ENCODE data around the gene ABLIM3. TPM values are rescaled to one million over a fixed set of nuclear protein-coding genes. Genes with fewer than 3 reads are reported as not detected.

Gene ABLIM3
- total RNA-seq, 1 donor from 2014 or later: 3.9 TPM

DNA sequence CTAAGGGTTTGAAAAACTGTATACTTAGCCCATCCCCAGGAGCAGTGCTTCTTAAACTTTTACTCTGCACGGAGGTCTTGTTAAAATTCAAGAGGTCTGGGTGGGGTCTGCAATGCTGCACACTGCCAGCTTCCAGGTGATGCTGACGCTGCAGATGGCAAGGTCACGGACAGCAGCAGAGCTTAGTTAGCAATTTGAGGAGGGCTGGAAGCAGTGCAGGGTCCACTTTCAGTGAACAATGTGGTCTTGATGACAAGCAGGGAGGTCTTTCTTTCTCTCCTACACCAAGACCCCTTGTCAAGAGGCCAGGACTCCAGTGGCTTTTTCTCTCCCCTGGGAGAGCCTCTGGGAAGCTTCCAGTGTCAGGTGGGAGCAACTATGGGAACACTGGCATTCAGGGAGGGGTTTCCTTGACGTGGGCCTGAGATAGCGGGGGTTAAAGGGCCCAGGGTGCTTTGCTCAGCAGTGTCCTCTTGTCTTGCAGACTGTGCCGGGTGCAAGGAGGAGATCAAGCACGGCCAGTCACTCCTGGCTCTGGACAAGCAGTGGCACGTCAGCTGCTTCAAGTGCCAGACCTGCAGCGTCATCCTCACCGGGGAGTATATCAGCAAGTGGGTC lies 65.3 kb downstream of the ABLIM3 start:
- H3K4me3 Mint-ChIP-seq (ENCODE audit: unreplicated experiment): no peak overlapping the region
- Histone ChIP-seq H2AFZ (ENCODE audit: low read depth, low read length) (no peak overlapping the region), H3K27me3 (ENCODE audit: insufficient read depth, low read length) (no peaks in the 10 kb centered on the region), H3K4me1 (ENCODE audit: insufficient read depth, low read length) (peaks cover 48% of the 10 kb centered on the region), H3K9ac (ENCODE audit: low read length) (peak overlapping the region; percentile 49), H3K9me3 (ENCODE audit: insufficient read depth, low read depth, low read length) (no peaks in the 10 kb centered on the region), H3K4me3 (ENCODE audit: insufficient read depth, low read depth, low read length) (no peak overlapping the region), H3K4me2 (ENCODE audit: low read length) (peak overlapping the region; percentile 48), H3K79me2 (ENCODE audit: insufficient read depth, low read length) (no peaks in the 10 kb centered on the region), H3K27ac (ENCODE audit: low read depth, low read length) (peak overlapping the region; percentile 67), H4K20me1 (ENCODE audit: insufficient read depth, low read length) (no peaks in the 10 kb centered on the region), H3K36me3 (ENCODE audit: insufficient read depth, low read length) (peaks cover 15% of the 10 kb centered on the region)
- no peaks in the 10 kb centered on the region for H3K27me3 Mint-ChIP-seq (ENCODE audit: low read depth, unreplicated experiment)
- no peaks in the 10 kb centered on the region for H3K36me3 Mint-ChIP-seq (ENCODE audit: low read depth, unreplicated experiment)
- H3K27ac Mint-ChIP-seq (ENCODE audit: unreplicated experiment): no peak overlapping the region
- H3K4me1 Mint-ChIP-seq (ENCODE audit: low read depth, unreplicated experiment): peaks cover 14% of the 10 kb centered on the region
- no peak for FAIRE-seq
- no peak for TF ChIP-seq EZH2 (IDR thresholded peaks at IDR 0.05; ENCODE audit: insufficient read depth, low read length)
- TF ChIP-seq, protein P1, sequence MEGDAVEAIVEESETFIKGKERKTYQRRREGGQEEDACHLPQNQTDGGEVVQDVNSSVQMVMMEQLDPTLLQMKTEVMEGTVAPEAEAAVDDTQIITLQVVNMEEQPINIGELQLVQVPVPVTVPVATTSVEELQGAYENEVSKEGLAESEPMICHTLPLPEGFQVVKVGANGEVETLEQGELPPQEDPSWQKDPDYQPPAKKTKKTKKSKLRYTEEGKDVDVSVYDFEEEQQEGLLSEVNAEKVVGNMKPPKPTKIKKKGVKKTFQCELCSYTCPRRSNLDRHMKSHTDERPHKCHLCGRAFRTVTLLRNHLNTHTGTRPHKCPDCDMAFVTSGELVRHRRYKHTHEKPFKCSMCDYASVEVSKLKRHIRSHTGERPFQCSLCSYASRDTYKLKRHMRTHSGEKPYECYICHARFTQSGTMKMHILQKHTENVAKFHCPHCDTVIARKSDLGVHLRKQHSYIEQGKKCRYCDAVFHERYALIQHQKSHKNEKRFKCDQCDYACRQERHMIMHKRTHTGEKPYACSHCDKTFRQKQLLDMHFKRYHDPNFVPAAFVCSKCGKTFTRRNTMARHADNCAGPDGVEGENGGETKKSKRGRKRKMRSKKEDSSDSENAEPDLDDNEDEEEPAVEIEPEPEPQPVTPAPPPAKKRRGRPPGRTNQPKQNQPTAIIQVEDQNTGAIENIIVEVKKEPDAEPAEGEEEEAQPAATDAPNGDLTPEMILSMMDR (IDR thresholded peaks at IDR 0.05; ENCODE audit: insufficient read depth, low read depth, low read length): no peak
- no peak for DNase-seq (ENCODE audit: low read depth)
- no peaks in the 10 kb centered on the region for H3K9me3 Mint-ChIP-seq (ENCODE audit: unreplicated experiment)

- H3K4me1 ChIP-seq (ENCODE audit: insufficient read depth, low read length): peaks cover 58% of the 10 kb centered on the region
- no peak for TF ChIP-seq EZH2 (IDR thresholded peaks at IDR 0.05; ENCODE audit: insufficient read depth, low read length)
- no peak for FAIRE-seq
- H3K36me3 ChIP-seq (ENCODE audit: insufficient read depth, low read length): peaks cover 9% of the 10 kb centered on the region
- no peaks in the 10 kb centered on the region for H3K9me3 ChIP-seq (ENCODE audit: insufficient read depth, low read depth, low read length)
- H4K20me1 ChIP-seq (ENCODE audit: insufficient read depth, low read length): no peaks in the 10 kb centered on the region
- H3K27ac ChIP-seq (ENCODE audit: low read depth, low read length): no peak overlapping the region
- H3K27me3 ChIP-seq (ENCODE audit: insufficient read depth, low read length): no peaks in the 10 kb centered on the region
- Mint-ChIP-seq H3K4me3 (ENCODE audit: unreplicated experiment) (no peak overlapping the region), H3K9me3 (ENCODE audit: unreplicated experiment) (no peaks in the 10 kb centered on the region), H3K27ac (ENCODE audit: unreplicated experiment) (no peak overlapping the region), H3K27me3 (ENCODE audit: low read depth, unreplicated experiment) (no peaks in the 10 kb centered on the region), H3K36me3 (ENCODE audit: low read depth, unreplicated experiment) (no peaks in the 10 kb centered on the region), H3K4me1 (ENCODE audit: low read depth, unreplicated experiment) (peaks cover 23% of the 10 kb centered on the region)
- H3K79me2 ChIP-seq (ENCODE audit: insufficient read depth, low read length): no peaks in the 10 kb centered on the region
- no peak for DNase-seq (ENCODE audit: low read depth)
- no peak overlapping the region for H3K9ac ChIP-seq (ENCODE audit: low read length)
- H2AFZ ChIP-seq (ENCODE audit: low read depth, low read length): no peak overlapping the region
- no peak overlapping the region for H3K4me3 ChIP-seq (ENCODE audit: insufficient read depth, low read depth, low read length)
- no peak overlapping the region for H3K4me2 ChIP-seq (ENCODE audit: low read length)
Measured at GRCh38 chr5:149207831-149208230, 66.5 kb downstream of the ABLIM3 start.

DNA sequence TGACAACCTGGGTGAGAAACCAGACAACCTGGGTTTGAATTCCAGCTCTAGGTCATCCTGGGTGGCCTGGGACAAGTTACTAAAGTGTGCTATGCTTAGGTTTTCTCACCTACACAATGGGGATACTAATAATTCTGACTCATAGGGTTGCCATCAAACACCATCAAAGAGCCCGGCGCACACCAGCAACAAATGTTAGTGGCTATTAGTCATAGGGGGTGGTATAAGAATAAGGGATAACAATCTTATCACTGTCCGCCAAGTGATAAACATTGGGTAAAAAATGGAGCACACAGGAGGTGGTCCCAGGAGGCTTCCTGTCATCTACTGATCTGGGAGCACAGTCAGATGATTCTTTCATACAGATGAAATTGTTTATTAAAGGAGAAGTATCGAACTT lies 68.9 kb downstream of the ABLIM3 start:
- Histone ChIP-seq H3K9ac (ENCODE audit: low read length) (no peak overlapping the region), H3K4me3 (ENCODE audit: insufficient read depth, low read depth, low read length) (no peak overlapping the region), H4K20me1 (ENCODE audit: insufficient read depth, low read length) (no peaks in the 10 kb centered on the region), H3K79me2 (ENCODE audit: insufficient read depth, low read length) (no peaks in the 10 kb centered on the region), H3K27ac (ENCODE audit: low read depth, low read length) (peak overlapping the region; percentile 96), H2AFZ (ENCODE audit: low read depth, low read length) (no peak overlapping the region), H3K36me3 (ENCODE audit: insufficient read depth, low read length) (no peaks in the 10 kb centered on the region), H3K9me3 (ENCODE audit: insufficient read depth, low read depth, low read length) (no peaks in the 10 kb centered on the region), H3K27me3 (ENCODE audit: insufficient read depth, low read length) (no peaks in the 10 kb centered on the region), H3K4me1 (ENCODE audit: insufficient read depth, low read length) (peaks cover 54% of the 10 kb centered on the region), H3K4me2 (ENCODE audit: low read length) (peak overlapping the region; percentile 53)
- peak; percentile 87 for DNase-seq (ENCODE audit: low read depth)
- Mint-ChIP-seq H3K4me3 (ENCODE audit: unreplicated experiment) (no peak overlapping the region), H3K27me3 (ENCODE audit: low read depth, unreplicated experiment) (no peaks in the 10 kb centered on the region), H3K4me1 (ENCODE audit: low read depth, unreplicated experiment) (peaks cover 23% of the 10 kb centered on the region), H3K36me3 (ENCODE audit: low read depth, unreplicated experiment) (no peaks in the 10 kb centered on the region), H3K9me3 (ENCODE audit: unreplicated experiment) (no peaks in the 10 kb centered on the region), H3K27ac (ENCODE audit: unreplicated experiment) (no peak overlapping the region)
- TF ChIP-seq, protein P1 (IDR thresholded peaks at IDR 0.05; ENCODE audit: insufficient read depth, low read depth, low read length): no peak
- TF ChIP-seq EZH2 (IDR thresholded peaks at IDR 0.05; ENCODE audit: insufficient read depth, low read length): no peak
- FAIRE-seq: peak; percentile 86
